ENCODE data around the gene ANXA11. TPM values are rescaled to one million over a fixed set of nuclear protein-coding genes. Genes with fewer than 3 reads are reported as not detected.
"Not testable (repeated sequence)": the region's sequence is repeated elsewhere in the genome, so short reads cannot be mapped to it uniquely, and the experiment has no call there.

ANXA11 gene
- total RNA-seq, 1 donor from 2014 or later, result 127 TPM

DNA sequence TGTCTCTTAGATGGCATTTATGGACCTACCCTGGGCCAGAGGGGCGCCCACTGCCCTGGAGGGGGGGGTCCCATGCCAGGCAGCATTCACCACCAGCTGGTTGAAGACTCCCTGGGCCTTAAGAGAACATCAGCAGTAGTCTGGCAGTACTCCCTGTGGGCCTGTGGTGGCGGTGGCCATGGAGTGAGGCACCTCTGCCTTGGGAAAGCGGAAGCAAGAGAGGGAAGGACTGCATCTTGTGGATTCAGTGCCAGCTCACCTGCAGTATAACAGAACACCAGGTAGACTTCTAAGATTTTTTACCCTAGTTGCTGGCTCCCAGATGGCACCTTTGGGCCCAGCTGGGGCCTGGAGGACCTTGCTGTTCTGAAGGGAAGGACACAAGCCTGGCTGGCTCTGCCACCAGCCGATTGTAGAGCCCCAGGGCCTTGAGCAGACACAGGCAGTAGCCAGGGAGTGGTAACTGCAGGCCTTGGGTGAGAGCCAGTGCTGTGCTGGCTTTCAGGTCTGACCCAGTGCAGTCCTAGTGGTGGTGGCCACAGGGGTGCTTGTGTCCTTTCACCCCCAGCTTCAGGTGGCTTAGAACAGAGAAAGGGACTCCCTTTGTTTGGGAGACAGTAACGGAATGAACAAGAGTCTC lies 57.1 kb downstream of the ANXA11 start:
- Mint-ChIP-seq H3K9me3 (ENCODE audit: unreplicated experiment) (peaks cover 11% of the 10 kb centered on the region), H3K4me1 (ENCODE audit: unreplicated experiment) (peaks cover 13% of the 10 kb centered on the region), H3K4me3 (ENCODE audit: unreplicated experiment) (no peak overlapping the region), H3K27me3 (ENCODE audit: unreplicated experiment) (no peaks in the 10 kb centered on the region), H3K36me3 (ENCODE audit: unreplicated experiment) (peaks cover 40% of the 10 kb centered on the region), H3K27ac (ENCODE audit: unreplicated experiment) (no peak overlapping the region)
- no peak for DNase-seq (ENCODE audit: extremely low spot score, unreplicated experiment)
- TF ChIP-seq, protein P1, sequence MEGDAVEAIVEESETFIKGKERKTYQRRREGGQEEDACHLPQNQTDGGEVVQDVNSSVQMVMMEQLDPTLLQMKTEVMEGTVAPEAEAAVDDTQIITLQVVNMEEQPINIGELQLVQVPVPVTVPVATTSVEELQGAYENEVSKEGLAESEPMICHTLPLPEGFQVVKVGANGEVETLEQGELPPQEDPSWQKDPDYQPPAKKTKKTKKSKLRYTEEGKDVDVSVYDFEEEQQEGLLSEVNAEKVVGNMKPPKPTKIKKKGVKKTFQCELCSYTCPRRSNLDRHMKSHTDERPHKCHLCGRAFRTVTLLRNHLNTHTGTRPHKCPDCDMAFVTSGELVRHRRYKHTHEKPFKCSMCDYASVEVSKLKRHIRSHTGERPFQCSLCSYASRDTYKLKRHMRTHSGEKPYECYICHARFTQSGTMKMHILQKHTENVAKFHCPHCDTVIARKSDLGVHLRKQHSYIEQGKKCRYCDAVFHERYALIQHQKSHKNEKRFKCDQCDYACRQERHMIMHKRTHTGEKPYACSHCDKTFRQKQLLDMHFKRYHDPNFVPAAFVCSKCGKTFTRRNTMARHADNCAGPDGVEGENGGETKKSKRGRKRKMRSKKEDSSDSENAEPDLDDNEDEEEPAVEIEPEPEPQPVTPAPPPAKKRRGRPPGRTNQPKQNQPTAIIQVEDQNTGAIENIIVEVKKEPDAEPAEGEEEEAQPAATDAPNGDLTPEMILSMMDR (IDR thresholded peaks at IDR 0.05), result no peak

DNA sequence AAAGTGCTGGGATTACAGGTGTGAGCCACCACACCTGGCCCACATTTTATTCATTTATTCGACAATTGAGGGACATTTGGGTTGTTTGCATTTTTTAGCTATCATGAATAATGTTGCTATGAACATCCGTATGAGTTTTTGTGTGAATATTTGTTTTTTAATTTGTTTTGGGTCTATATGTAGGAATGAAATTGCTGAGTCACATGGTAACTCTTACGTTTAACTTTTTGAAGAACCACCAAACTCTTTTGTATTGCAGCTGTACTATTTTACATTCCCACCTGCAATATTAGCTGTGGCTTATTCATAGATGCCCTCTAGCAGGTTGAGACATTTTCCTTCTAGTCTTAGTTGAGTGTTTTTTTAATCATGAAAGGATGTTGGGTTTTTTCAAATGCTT lies 58.4 kb downstream of the ANXA11 start:
- Mint-ChIP-seq H3K4me3 (ENCODE audit: unreplicated experiment) (no peak overlapping the region), H3K4me1 (ENCODE audit: unreplicated experiment) (peaks cover 16% of the 10 kb centered on the region), H3K9me3 (ENCODE audit: unreplicated experiment) (peaks cover 11% of the 10 kb centered on the region), H3K27me3 (ENCODE audit: unreplicated experiment) (no peaks in the 10 kb centered on the region), H3K36me3 (ENCODE audit: unreplicated experiment) (peaks cover 37% of the 10 kb centered on the region), H3K27ac (ENCODE audit: unreplicated experiment) (no peak overlapping the region)
- TF ChIP-seq, protein P1 (IDR thresholded peaks at IDR 0.05), result no peak
- DNase-seq (ENCODE audit: extremely low spot score, unreplicated experiment), result no peak

DNA sequence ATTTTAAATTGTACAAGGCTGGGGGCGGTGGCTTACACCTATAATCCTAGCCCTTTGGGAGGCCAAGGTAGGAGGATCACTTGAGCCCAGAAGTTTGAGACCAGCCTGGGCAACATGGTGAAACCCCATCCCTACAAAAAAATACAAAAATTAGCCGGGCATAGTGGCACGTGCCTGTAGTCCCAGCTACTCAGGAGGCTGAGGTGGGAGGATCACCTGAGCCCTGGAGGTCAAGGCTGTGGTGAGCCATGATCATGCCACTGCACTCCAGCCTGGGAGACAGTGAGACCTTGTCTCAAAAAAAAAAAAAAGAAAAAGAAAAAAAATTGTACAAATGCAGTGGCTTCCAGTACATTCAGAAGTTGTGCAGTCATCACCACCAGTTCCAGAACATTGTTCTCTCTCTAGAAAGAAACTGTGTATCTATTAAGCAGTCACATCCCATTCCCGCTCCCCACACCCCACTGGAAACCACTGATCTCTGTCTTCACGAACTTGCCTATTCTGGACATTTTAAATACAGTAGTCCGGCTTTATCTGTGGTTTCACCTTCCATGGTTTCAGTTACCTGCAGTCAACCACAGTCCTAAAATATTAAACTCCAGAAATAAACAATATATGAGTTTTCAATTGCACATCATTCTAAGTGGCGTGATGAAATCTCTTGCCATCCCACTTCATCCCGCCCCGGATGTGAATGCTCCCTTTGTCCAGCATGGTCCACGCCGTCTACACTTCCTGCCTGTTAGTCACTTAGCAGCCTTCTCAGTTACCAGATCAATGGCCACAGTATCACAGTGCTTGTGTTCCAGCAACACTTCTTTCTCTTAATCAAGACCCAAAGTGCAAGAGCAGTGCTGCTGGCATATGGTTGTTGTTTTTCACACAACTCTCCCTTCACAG lies 59.7 kb downstream of the ANXA11 start:
- H3K27me3 Mint-ChIP-seq (ENCODE audit: unreplicated experiment); DNase-seq (ENCODE audit: extremely low spot score, unreplicated experiment); H3K4me3 Mint-ChIP-seq (ENCODE audit: unreplicated experiment): not testable (repeated sequence)
- Mint-ChIP-seq H3K27ac (ENCODE audit: unreplicated experiment) (peak overlapping the region; percentile 16), H3K36me3 (ENCODE audit: unreplicated experiment) (peaks cover 40% of the 10 kb centered on the region), H3K9me3 (ENCODE audit: unreplicated experiment) (peaks cover 10% of the 10 kb centered on the region), H3K4me1 (ENCODE audit: unreplicated experiment) (peaks cover 23% of the 10 kb centered on the region)

DNA sequence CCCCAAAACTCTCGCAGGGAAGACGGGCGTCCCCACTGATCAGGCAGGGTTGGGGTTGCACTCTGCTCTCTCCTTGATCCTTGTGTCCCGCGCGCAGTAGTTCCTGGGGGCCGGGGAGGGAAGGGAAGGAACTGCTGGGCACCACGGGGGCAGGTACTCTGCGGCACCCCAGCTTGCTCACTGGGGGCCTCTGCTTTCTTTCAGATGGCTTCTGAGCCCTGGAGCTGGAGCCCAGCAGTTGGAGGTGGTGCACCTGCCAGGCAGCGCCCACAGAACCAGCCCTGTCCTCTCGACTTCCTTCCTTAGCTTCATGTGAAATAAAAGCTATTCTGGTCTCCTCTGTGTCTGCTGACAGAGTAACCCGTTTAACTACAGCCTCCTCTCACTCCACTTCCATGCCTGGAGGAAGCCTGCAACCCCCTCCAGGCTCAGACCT lies 60.6 kb downstream of the ANXA11 start:
- no peak overlapping the region for H3K27ac Mint-ChIP-seq (ENCODE audit: unreplicated experiment)
- H3K4me3 Mint-ChIP-seq (ENCODE audit: unreplicated experiment), result no peak overlapping the region
- no peak for DNase-seq (ENCODE audit: extremely low spot score, unreplicated experiment)
- H3K27me3 Mint-ChIP-seq (ENCODE audit: unreplicated experiment), result no peaks in the 10 kb centered on the region
- peaks cover 39% of the 10 kb centered on the region for H3K36me3 Mint-ChIP-seq (ENCODE audit: unreplicated experiment)
- H3K9me3 Mint-ChIP-seq (ENCODE audit: unreplicated experiment), result peaks cover 7% of the 10 kb centered on the region
- peaks cover 28% of the 10 kb centered on the region for H3K4me1 Mint-ChIP-seq (ENCODE audit: unreplicated experiment)
- TF ChIP-seq, protein P1 (IDR thresholded peaks at IDR 0.05), result no peak

DNA sequence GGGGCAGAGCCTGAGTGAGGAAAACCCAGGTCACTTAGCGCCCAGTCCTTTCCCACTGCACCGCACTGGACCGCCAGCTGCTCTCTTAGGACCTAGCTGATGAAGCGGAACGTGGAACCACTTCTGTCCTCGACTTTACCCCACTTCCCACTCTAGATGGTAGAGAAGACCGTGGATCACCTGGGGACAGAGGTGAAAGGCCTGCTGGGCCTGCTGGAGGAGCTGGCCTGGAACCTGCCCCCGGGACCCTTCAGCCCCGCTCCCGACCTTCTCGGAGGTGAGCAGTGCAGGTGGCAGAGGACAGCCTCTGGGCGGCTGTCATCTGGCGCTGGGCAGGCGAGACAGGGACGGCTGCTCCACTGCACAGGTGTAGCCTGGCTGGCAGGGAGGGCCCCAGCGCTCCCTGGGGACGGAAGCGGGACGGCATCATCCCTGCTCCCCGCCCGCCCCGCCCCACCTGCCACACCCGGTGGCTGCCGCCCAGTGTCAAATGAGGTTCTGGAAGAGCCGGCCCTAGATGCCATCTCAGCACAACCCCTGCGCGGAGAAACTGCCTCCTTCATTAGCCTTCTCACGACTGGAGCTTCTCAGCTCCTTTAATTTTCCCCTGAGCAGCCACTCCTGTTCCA lies 61.2 kb downstream of the ANXA11 start:
- Mint-ChIP-seq H3K9me3 (ENCODE audit: unreplicated experiment) (peaks cover 2% of the 10 kb centered on the region), H3K27me3 (ENCODE audit: unreplicated experiment) (no peaks in the 10 kb centered on the region), H3K36me3 (ENCODE audit: unreplicated experiment) (peaks cover 37% of the 10 kb centered on the region), H3K4me3 (ENCODE audit: unreplicated experiment) (no peak overlapping the region), H3K27ac (ENCODE audit: unreplicated experiment) (no peak overlapping the region), H3K4me1 (ENCODE audit: unreplicated experiment) (peaks cover 31% of the 10 kb centered on the region)
- DNase-seq (ENCODE audit: extremely low spot score, unreplicated experiment), result no peak
- TF ChIP-seq, protein P1 (IDR thresholded peaks at IDR 0.05), result no peak
